Osteoblast (primary cell): ENCODE data around the gene TSEN2. TPM values are rescaled to one million over a fixed set of nuclear protein-coding genes. Genes with fewer than 3 reads are reported as not detected.

Experiments
- DNase-seq: peaks from one replicate; pipeline ENCODE4 v3.0.0; 2011; ENCODE audit warnings: low spot score, mixed read lengths; ENCODE audit not compliant: insufficient read length; ENCODE audit errors: missing footprints
- H2AFZ ChIP-seq: 2 replicates; pipeline ENCODE4 v1.6.0; 2011; ENCODE audit warnings: mild to moderate bottlenecking, low read length
- H3K27ac ChIP-seq: 2 replicates; pipeline ENCODE4 v1.5.1; 2011; ENCODE audit warnings: mild to moderate bottlenecking, low read depth, low read length, moderate library complexity
- H3K27me3 ChIP-seq: 2 replicates; pipeline ENCODE4 v1.6.0; 2012; ENCODE audit warnings: mild to moderate bottlenecking, control low read depth, inconsistent platforms, low read length, moderate library complexity; ENCODE audit not compliant: insufficient read depth
- H3K36me3 ChIP-seq: 2 replicates; pipeline ENCODE4 v1.5.1; 2011; ENCODE audit warnings: mild to moderate bottlenecking, low read length, control low read depth, moderate library complexity; ENCODE audit not compliant: insufficient read depth
- H3K4me1 ChIP-seq: 2 replicates; pipeline ENCODE4 v1.5.1; 2011; ENCODE audit warnings: mild to moderate bottlenecking, low read length, control low read depth, moderate library complexity; ENCODE audit not compliant: insufficient read depth
- H3K4me2 ChIP-seq: 2 replicates; pipeline ENCODE4 v1.6.0; 2011; ENCODE audit warnings: mild to moderate bottlenecking, low read length; ENCODE audit not compliant: insufficient read depth
- H3K4me3 ChIP-seq: fragments of 200-600 bp; sonication (generic); 3 replicates; pipeline ENCODE4 v1.5.1; 2012; ENCODE audit warnings: mild to moderate bottlenecking, low read length, inconsistent platforms; ENCODE audit not compliant: insufficient read depth
- H3K79me2 ChIP-seq: 2 replicates; pipeline ENCODE4 v1.6.0; 2012; ENCODE audit warnings: mild to moderate bottlenecking, low read length, control low read depth, inconsistent platforms; ENCODE audit not compliant: insufficient read depth
- H3K9me3 ChIP-seq: 2 replicates; pipeline ENCODE4 v1.5.1; 2011; ENCODE audit warnings: low read depth, low read length, control low read depth
- H4K20me1 ChIP-seq: 2 replicates; pipeline ENCODE4 v1.6.0; 2012; ENCODE audit warnings: mild to moderate bottlenecking, low read length, control low read depth; ENCODE audit not compliant: insufficient read depth
- total RNA-seq: library from RNA; depleted of rRNA; stranded (reverse); fragments of >200 nt; gene quantifications from 2 replicates; pipeline ENCODE4 v1.2.3, GENCODE V29; 2012
- TF ChIP-seq, protein P1 (sequence below): IDR thresholded peaks from 2 replicates; pipeline ENCODE4 v1.5.1; 2011; ENCODE audit warnings: mild to moderate bottlenecking, low read depth, low read length, moderate library complexity; ENCODE audit errors: extremely low read depth

The TSEN2 gene
- total RNA-seq, 1 donor, result 13.0 TPM

DNA sequence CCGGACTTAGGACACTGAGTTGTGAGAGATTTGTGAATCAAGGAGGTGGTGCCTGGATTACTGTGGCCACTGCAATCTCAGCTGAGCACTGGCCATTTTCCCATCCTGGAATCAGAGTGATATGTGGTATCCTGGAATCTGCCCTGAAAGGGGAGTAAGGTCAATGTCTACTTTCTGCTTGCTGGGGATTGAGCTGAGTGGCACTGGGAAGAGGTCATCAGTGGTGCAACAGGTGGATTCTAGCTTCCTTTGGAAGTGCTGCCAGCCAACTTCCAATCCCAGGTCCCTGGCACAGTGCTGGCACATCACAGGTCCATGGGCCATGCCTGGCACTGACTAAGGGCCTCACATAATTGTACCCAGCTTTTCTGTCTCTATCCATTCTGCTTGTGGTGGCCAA is 20.6 kb upstream of the TSEN2 start:
- no peak for DNase-seq
- Histone ChIP-seq H3K27me3 (no peaks in the 10 kb centered on the region), H3K4me3 (no peak overlapping the region), H2AFZ (no peak overlapping the region), H3K4me2 (no peak overlapping the region), H3K27ac (no peak overlapping the region), H3K9me3 (no peaks in the 10 kb centered on the region), H3K4me1 (no peaks in the 10 kb centered on the region), H3K79me2 (no peaks in the 10 kb centered on the region), H3K36me3 (no peaks in the 10 kb centered on the region), H4K20me1 (no peaks in the 10 kb centered on the region)
- TF ChIP-seq, protein P1, sequence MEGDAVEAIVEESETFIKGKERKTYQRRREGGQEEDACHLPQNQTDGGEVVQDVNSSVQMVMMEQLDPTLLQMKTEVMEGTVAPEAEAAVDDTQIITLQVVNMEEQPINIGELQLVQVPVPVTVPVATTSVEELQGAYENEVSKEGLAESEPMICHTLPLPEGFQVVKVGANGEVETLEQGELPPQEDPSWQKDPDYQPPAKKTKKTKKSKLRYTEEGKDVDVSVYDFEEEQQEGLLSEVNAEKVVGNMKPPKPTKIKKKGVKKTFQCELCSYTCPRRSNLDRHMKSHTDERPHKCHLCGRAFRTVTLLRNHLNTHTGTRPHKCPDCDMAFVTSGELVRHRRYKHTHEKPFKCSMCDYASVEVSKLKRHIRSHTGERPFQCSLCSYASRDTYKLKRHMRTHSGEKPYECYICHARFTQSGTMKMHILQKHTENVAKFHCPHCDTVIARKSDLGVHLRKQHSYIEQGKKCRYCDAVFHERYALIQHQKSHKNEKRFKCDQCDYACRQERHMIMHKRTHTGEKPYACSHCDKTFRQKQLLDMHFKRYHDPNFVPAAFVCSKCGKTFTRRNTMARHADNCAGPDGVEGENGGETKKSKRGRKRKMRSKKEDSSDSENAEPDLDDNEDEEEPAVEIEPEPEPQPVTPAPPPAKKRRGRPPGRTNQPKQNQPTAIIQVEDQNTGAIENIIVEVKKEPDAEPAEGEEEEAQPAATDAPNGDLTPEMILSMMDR, result no peak

DNA sequence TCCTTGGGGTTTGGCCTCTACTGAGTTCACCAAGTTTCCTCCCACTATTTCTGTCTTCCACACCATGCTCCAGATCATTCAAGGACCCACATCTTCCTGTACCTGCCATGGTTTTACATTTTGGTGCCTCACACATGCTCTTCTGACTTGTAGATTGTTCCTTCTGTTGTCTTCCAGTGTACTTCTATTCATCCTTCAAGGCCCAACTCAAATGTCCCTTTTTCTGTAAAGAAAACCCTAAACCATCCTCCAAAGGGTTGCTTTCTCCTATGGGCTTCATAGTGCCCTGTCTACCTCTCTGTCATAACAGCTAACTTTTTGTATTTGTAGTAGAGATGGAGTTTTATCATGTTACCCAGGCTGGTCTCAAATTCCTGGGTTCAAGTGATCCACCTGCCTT is 20.1 kb upstream of the TSEN2 start:
- Histone ChIP-seq H3K36me3 (no peaks in the 10 kb centered on the region), H3K9me3 (no peaks in the 10 kb centered on the region), H3K79me2 (no peaks in the 10 kb centered on the region), H3K4me3 (no peak overlapping the region), H2AFZ (no peak overlapping the region), H3K27me3 (no peaks in the 10 kb centered on the region), H3K4me2 (no peak overlapping the region), H3K27ac (no peak overlapping the region), H3K4me1 (no peaks in the 10 kb centered on the region), H4K20me1 (no peaks in the 10 kb centered on the region)
- no peak for DNase-seq
- TF ChIP-seq, protein P1, result no peak

DNA sequence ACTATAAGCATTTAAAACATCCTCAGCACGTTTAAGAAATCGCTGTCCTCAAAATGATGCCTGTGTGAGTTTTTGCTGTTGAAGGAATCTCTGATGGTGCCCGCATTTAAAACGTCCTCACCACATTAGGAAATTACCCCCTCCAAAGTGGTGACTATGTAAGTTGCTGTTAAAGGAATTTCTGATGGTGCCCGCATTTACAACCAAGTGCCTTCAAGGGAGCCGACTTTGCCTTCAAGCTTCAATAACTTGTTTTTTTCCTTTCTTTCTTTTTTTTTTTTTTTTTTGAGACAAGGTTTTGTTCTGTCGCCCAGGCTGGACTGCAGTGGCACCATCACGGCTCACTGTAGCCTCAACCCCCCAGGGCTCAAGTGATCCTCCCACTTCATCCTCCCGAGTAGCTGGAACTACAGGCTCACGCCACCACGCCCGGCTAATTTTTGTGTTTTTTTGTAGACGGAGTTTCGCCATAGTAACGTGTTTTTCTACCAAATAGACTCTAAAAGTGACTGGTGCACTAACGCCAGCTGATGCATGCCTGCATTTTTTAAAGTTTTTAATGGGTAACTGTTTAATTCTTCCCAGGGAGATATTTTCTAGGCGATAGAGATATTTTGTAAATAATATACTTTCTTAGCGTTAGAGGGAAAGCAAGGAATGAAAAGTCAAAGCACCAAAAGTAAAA is 19.0 kb upstream of the TSEN2 start:
- Histone ChIP-seq H3K4me3 (no peak overlapping the region), H3K4me1 (no peaks in the 10 kb centered on the region), H3K36me3 (no peaks in the 10 kb centered on the region), H2AFZ (no peak overlapping the region), H4K20me1 (no peaks in the 10 kb centered on the region), H3K27ac (no peak overlapping the region), H3K4me2 (no peak overlapping the region), H3K79me2 (no peaks in the 10 kb centered on the region), H3K9me3 (no peaks in the 10 kb centered on the region), H3K27me3 (no peaks in the 10 kb centered on the region)
- TF ChIP-seq, protein P1, result no peak
- DNase-seq, result no peak

DNA sequence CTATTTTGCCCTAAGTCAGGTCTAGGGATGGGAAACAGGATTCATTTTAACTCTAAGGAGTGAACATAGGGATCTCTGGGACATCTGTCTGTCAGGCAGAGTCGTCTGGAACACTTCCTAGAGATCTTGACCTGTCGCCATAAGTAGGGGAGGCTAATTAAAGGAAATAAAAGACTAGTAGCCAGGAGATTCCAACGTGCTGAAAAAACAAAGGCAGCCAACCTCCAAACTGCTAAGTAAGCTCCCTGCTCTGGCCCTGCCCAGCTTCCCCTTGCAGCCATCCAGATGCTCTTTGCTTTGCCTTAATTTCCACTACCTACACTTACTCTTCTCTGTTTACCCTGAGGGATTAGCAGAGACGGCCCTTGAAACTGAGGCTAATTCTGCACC is 18.4 kb upstream of the TSEN2 start:
- H3K4me2 ChIP-seq, result no peak overlapping the region
- no peak overlapping the region for H2AFZ ChIP-seq
- H4K20me1 ChIP-seq, result no peaks in the 10 kb centered on the region
- no peak overlapping the region for H3K27ac ChIP-seq
- H3K36me3 ChIP-seq, result no peaks in the 10 kb centered on the region
- no peaks in the 10 kb centered on the region for H3K79me2 ChIP-seq
- TF ChIP-seq, protein P1, result no peak
- H3K27me3 ChIP-seq, result no peaks in the 10 kb centered on the region
- H3K4me3 ChIP-seq, result no peak overlapping the region
- H3K4me1 ChIP-seq, result no peaks in the 10 kb centered on the region
- no peaks in the 10 kb centered on the region for H3K9me3 ChIP-seq
- DNase-seq, result no peak
